K562 (cell line): ENCODE measurements around the gene SC5D. TPM values are rescaled to one million over a fixed set of nuclear protein-coding genes. Genes with fewer than 3 reads are reported as not detected.

Experiments
- ARID3B ChIP-seq: fragments of 250-450 bp; sonication (Bioruptor Pico); IDR thresholded peaks from 2 replicates; pipeline ENCODE4 v1.4.0; 2020; ENCODE audit warnings: borderline replicate concordance
- ARNT ChIP-seq, 2 experiments: fragments of 450-650 bp; IDR thresholded peaks; 2 replicates each; pipeline ENCODE4 v1.6.1; 2016; ENCODE audit warnings: mild to moderate bottlenecking in 1 of 2
- CBFA2T3 ChIP-seq: fragments of 450-650 bp; IDR thresholded peaks from 2 replicates; pipeline ENCODE4 v1.6.1; 2017
- CXXC5 ChIP-seq: fragments of 250-450 bp; sonication (Bioruptor Pico); IDR thresholded peaks from 2 replicates; pipeline ENCODE4 v1.8.0; 2022; ENCODE audit warnings: inconsistent platforms, mild to moderate bottlenecking, moderate library complexity
- DACH1 ChIP-seq: fragments of 450-650 bp; IDR thresholded peaks from 2 replicates; pipeline ENCODE4 v1.6.1; 2018; ENCODE audit not compliant: partially characterized antibody
- EP300 ChIP-seq: IDR thresholded peaks from 2 replicates; pipeline ENCODE4 v1.6.1; 2012; ENCODE audit warnings: low read length, improper control_type of control experiment
- FIP1L1 ChIP-seq: fragments of 200-400 bp; formaldehyde crosslinking; IDR thresholded peaks from 2 replicates; pipeline ENCODE4 v1.6.1; 2018; ENCODE audit warnings: mild to moderate bottlenecking, low read depth, low read length; ENCODE audit not compliant: poor library complexity, severe bottlenecking
- GTF2E2 ChIP-seq: fragments of 200-800 bp; sonication (Bioruptor generic); IDR thresholded peaks from 2 replicates; pipeline ENCODE4 v1.6.1; 2016; ENCODE audit warnings: missing genetic modification characterization, missing compliant biosample characterization
- HDAC8 ChIP-seq: fragments of 450-650 bp; IDR thresholded peaks from 2 replicates; pipeline ENCODE4 v1.6.1; 2016; ENCODE audit warnings: mild to moderate bottlenecking, missing genetic modification characterization, moderate library complexity, missing compliant biosample characterization
- HES1 ChIP-seq: fragments of 450-650 bp; IDR thresholded peaks from 2 replicates; pipeline ENCODE4 v1.6.1; 2016; ENCODE audit warnings: low read depth, mild to moderate bottlenecking, moderate library complexity
- HNRNPL ChIP-seq: fragments of 200-400 bp; formaldehyde crosslinking; IDR thresholded peaks from 2 replicates; pipeline ENCODE4 v1.6.1; 2017; ENCODE audit warnings: low read depth, mild to moderate bottlenecking, low read length
- KDM2B ChIP-seq: fragments of 250-450 bp; sonication (Bioruptor Pico); IDR thresholded peaks from 2 replicates; pipeline ENCODE4 v1.8.0; 2021; ENCODE audit warnings: mild to moderate bottlenecking, moderate library complexity
- LARP7 ChIP-seq: fragments of 450-650 bp; IDR thresholded peaks from 2 replicates; pipeline ENCODE4 v1.6.1; 2016
- MAFG ChIP-seq: fragments of 450-650 bp; conservative IDR thresholded peaks from 2 replicates; pipeline ENCODE4 v1.6.1; 2016; ENCODE audit warnings: missing genetic modification characterization, missing compliant biosample characterization
- MED1 ChIP-seq: sonication (generic); formaldehyde crosslinking; IDR thresholded peaks from 2 replicates; pipeline ENCODE4 v1.8.1; 2023; ENCODE audit warnings: missing genetic modification reagents, borderline replicate concordance
- OTX1 ChIP-seq: fragments of 450-650 bp; formaldehyde crosslinking; IDR thresholded peaks from 2 replicates; pipeline ENCODE4 v1.4.0; 2022; ENCODE audit warnings: mild to moderate bottlenecking
- POLR3G ChIP-seq: IDR thresholded peaks from 2 replicates; pipeline ENCODE4 v1.6.1; 2011; ENCODE audit not compliant: insufficient read length, insufficient replicate concordance; ENCODE audit errors: extremely low read depth
- RBFOX2 ChIP-seq: fragments of 200-400 bp; formaldehyde crosslinking; IDR thresholded peaks from 2 replicates; pipeline ENCODE4 v1.6.1; 2017; ENCODE audit warnings: low read depth, mild to moderate bottlenecking, low read length, moderate library complexity
- RHOXF2B ChIP-seq: fragments of 250-450 bp; sonication (Bioruptor Pico); conservative IDR thresholded peaks from 2 replicates; pipeline ENCODE4 v1.5.1; 2021
- SMAD1 ChIP-seq: fragments of 150-350 bp; IDR thresholded peaks from 2 replicates; pipeline ENCODE4 v1.6.1; 2014; ENCODE audit warnings: low read length, low read depth; ENCODE audit not compliant: partially characterized antibody
- SMC3 ChIP-seq: conservative IDR thresholded peaks from 2 replicates; pipeline ENCODE4 v1.6.1; 2011; ENCODE audit warnings: low read depth, low read length, improper control_type of control experiment; ENCODE audit not compliant: insufficient read depth
- TCFL5 ChIP-seq: fragments of 250-450 bp; sonication (Bioruptor Pico); conservative IDR thresholded peaks from 2 replicates; pipeline ENCODE4 v1.6.1; 2021; ENCODE audit warnings: mild to moderate bottlenecking, moderate library complexity, matching md5 sums
- TGIF2 ChIP-seq: sonication (generic); formaldehyde crosslinking; IDR thresholded peaks from 2 replicates; pipeline ENCODE4 v1.8.1; 2022; ENCODE audit warnings: mild to moderate bottlenecking, missing genetic modification reagents, moderate library complexity
- ZNF175 ChIP-seq: fragments of 200-800 bp; sonication (Bioruptor generic); IDR thresholded peaks from 2 replicates; pipeline ENCODE4 v1.6.1; 2016; ENCODE audit warnings: low read depth, mild to moderate bottlenecking, missing genetic modification characterization, missing compliant biosample characterization
- ZNF668 ChIP-seq: fragments of 250-450 bp; sonication (Bioruptor Pico); IDR thresholded peaks from 2 replicates; pipeline ENCODE4 v1.8.0; 2022; ENCODE audit warnings: mild to moderate bottlenecking, inconsistent platforms
- polyA plus RNA-seq, 8 experiments: library from polyadenylated mRNA; depleted of rRNA in 4 of 8; stranded (reverse) in 5 of 8; unstranded in 3 of 8; fragments of >200 nt; fragmentation: Nextera tagmentation in 2 of 8; fragmentation: Illumina TruSeq in 1 of 8; extraction: Ambion mirVana in 2 of 8; extraction: Trizol in 1 of 8; gene quantifications; 2 replicates each; pipeline versions ENCODE4 v1.2.1 to v1.2.3, GENCODE V29; 2011 to 2014; ENCODE audit warnings: inconsistent platforms in 1 of 8, missing spikeins in 1 of 8
- total RNA-seq, 7 experiments: library from RNA; depleted of rRNA in 6 of 7; stranded (reverse); fragments of >200 nt in 6 of 7; fragmentation: Illumina TruSeq in 2 of 7; extraction: Trizol in 2 of 7; gene quantifications; 2 replicates each; pipeline versions ENCODE4 v1.2.1 to v1.2.3, GENCODE V29; 2011 to 2021; ENCODE audit warnings: low replicate concordance in 1 of 7
- TF ChIP-seq, protein P1 (sequence below): sonication (generic); formaldehyde crosslinking; IDR thresholded peaks from 2 replicates; pipeline ENCODE4 v1.4.0; 2020; ENCODE audit warnings: mild to moderate bottlenecking, missing genetic modification reagents
- TF ChIP-seq, protein P2 (sequence below): fragments of 250-450 bp; sonication (Bioruptor Pico); IDR thresholded peaks from 2 replicates; pipeline ENCODE4 v1.8.0; 2021; ENCODE audit warnings: mild to moderate bottlenecking, moderate library complexity

The SC5D gene
- total and polyA plus RNA-seq, 9 of the 15 experiments (the other 6 are each of a cell fraction or from before 2014, with no cell fraction given), result 7.6 to 84.0 (median 17.4) TPM

DNA sequence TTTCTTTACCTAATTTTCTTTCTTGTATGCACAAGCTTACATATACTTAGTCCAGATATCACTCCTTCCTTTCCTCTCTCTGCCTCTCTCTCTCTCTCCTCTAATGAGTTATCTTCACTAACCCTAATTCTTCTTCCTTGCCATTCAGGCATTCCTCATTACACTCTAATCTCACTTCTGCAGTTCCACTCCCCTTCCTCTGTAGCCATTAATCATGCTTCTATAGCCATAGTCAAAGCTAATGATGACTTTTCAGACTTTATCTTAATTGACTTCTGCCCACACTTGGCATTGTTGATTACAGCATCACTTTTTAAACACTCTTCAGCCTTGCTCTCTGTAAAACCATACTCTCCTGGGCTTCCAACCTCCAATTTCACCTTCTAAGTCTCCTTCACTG lies 35.3 kb upstream of the SC5D start (continued):
- no peak for TF ChIP-seq TGIF2 (CRISPR knock-in tag)
- TF ChIP-seq, protein P1, sequence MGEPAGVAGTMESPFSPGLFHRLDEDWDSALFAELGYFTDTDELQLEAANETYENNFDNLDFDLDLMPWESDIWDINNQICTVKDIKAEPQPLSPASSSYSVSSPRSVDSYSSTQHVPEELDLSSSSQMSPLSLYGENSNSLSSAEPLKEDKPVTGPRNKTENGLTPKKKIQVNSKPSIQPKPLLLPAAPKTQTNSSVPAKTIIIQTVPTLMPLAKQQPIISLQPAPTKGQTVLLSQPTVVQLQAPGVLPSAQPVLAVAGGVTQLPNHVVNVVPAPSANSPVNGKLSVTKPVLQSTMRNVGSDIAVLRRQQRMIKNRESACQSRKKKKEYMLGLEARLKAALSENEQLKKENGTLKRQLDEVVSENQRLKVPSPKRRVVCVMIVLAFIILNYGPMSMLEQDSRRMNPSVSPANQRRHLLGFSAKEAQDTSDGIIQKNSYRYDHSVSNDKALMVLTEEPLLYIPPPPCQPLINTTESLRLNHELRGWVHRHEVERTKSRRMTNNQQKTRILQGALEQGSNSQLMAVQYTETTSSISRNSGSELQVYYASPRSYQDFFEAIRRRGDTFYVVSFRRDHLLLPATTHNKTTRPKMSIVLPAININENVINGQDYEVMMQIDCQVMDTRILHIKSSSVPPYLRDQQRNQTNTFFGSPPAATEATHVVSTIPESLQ (CRISPR knock-in tag), result no peak
- TF ChIP-seq FIP1L1, result no peak
- TF ChIP-seq ARID3B, result no peak
- TF ChIP-seq LARP7, result no peak
- no peak for TF ChIP-seq MED1 (CRISPR knock-in tag)
- peak; percentile 95 for TF ChIP-seq HES1
- TF ChIP-seq MAFG (tag), result peak; percentile 86
- no peak for TF ChIP-seq RBFOX2
- peak; percentile 89 for TF ChIP-seq DACH1
- TF ChIP-seq ZNF175 (CRISPR knock-in tag), result peak; percentile 69; the same call in 1 of the 2 replicates
- no peak for TF ChIP-seq TCFL5 (CRISPR knock-in tag)
- TF ChIP-seq, protein P2, sequence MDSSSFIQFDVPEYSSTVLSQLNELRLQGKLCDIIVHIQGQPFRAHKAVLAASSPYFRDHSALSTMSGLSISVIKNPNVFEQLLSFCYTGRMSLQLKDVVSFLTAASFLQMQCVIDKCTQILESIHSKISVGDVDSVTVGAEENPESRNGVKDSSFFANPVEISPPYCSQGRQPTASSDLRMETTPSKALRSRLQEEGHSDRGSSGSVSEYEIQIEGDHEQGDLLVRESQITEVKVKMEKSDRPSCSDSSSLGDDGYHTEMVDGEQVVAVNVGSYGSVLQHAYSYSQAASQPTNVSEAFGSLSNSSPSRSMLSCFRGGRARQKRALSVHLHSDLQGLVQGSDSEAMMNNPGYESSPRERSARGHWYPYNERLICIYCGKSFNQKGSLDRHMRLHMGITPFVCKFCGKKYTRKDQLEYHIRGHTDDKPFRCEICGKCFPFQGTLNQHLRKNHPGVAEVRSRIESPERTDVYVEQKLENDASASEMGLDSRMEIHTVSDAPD, result no peak
- peak; percentile 82 for TF ChIP-seq OTX1 (CRISPR knock-in tag)
- peak; percentile 77 to 90; a peak in 3 of 4 replicates for TF ChIP-seq ARNT (IDR thresholded peaks at IDR 0.05)
- no peak for TF ChIP-seq HNRNPL
- no peak for TF ChIP-seq POLR3G
- no peak for TF ChIP-seq SMC3
- TF ChIP-seq EP300, result peak; percentile 74
- TF ChIP-seq SMAD1, result no peak
- TF ChIP-seq CBFA2T3, result peak; percentile 98
- no peak for TF ChIP-seq ZNF668 (CRISPR knock-in tag)
- TF ChIP-seq RHOXF2B (CRISPR knock-in tag), result no peak
- no peak for TF ChIP-seq GTF2E2 (tag)
- no peak for TF ChIP-seq HDAC8 (tag)
- TF ChIP-seq CXXC5, result peak; percentile 66
- TF ChIP-seq KDM2B, result no peak
